Measurements from ENCODE around the gene FER.

GRCh38 chr5:109199799-109200620, 452.3 kb downstream of the FER start:
- TF ChIP-seq CTCF (IDR thresholded peaks at IDR 0.05) (no peak), POLR2A (IDR thresholded peaks at IDR 0.05) (no peak)
